ENCODE measurements around the gene CDH1. TPM values are rescaled to one million over a fixed set of nuclear protein-coding genes. Genes with fewer than 3 reads are reported as not detected.
"Not testable (repeated sequence)": the region's sequence is repeated elsewhere in the genome, so short reads cannot be mapped to it uniquely, and the experiment has no call there.

Gene CDH1
- total RNA-seq, 1 donor from 2014 or later: 34.3 TPM

DNA sequence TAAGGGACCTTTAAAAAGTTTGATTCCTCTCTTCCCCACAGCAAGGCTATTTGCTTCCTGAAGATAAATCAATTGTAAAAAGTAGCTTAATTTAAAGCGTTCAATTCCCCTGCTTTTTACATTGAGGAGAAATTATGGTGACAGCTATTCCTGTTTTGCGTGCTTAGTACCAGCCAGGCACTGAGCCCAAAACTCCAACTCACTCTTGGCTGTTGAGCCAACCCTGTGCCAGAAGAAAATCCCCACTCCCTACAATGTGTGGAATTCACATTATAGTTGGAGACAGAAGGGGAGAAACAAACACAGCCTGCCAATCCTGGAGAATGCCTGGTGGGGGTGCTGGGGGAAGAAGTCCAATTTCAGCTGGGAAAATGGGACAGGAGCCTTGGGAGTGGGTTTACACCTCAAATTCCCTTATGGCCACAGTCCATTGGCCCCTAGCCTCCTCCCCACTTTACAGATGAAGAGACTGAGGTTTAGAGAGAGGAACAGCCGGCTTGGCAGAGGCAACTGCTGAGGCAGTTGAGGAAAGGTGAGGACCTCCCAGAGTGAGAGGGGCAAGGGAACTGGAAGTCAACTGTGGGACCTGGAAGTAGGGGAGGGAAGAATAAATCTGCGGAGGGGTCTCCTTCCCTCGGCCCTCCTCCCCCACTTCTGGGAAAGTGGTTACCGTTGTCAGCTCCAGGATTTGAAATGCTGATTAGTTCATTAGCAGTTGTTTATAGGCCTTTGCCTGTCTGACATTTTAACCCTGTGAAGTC lies 26.1 kb downstream of the CDH1 start:
- DNase-seq: peak; percentile 78

DNA sequence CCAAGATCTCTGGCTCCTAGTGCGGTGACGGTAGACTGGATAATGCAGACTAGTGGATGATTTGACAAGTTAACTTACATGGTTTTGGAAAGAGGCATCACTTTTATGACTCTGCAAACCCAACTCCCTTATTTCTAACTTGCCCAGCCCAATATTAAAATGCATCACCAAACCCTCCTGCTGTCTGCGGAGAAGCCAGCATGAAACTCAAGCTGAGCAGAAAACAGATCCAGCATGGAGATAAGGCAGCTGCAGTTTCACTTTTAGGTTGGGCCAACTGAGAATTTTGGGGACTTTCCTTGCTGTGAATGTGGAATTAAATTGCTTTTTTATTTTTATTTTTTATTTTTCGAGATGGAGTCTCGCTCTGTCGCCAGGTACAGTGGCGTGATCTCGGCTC lies 27.8 kb downstream of the CDH1 start:
- DNase-seq: no peak

DNA sequence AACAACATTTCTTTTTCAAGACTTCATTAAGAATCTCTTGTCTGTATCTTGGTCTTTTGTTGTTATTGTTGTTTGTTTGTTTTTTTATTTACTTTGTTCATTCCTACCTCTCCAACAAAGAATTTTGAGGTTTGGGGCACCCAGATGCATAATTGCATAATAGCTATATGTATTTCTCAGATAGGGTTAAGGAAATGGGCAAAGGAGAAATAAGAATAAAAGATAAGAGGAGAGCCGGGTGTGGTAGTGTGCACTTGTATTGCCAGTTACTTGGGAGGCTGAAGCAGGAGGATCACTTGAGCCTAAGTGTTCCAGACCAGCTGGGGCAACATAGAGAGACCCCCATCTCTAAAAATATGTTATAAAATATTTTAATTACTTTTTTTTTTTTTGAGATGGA lies 30.5 kb downstream of the CDH1 start:
- no peak for DNase-seq

DNA sequence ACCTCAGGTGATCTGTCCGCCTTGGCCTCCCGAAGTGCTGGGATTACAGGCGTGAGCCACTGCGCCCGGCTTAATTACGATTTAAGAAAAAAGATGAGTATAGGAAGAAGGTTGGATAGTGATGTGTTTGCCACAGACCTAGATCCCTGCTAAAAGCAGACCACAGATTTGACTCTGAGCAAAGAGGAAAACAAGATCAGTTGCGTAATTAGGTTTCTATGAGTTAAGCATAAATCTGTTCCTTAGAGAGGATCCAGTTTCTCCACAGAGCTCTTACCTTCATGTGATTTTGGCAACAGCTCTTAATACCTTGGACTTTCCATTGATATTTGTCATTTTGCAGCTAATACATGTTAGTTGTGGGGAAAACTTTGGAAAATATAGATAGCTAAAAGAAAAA lies 31.1 kb downstream of the CDH1 start:
- no peak for DNase-seq

DNA sequence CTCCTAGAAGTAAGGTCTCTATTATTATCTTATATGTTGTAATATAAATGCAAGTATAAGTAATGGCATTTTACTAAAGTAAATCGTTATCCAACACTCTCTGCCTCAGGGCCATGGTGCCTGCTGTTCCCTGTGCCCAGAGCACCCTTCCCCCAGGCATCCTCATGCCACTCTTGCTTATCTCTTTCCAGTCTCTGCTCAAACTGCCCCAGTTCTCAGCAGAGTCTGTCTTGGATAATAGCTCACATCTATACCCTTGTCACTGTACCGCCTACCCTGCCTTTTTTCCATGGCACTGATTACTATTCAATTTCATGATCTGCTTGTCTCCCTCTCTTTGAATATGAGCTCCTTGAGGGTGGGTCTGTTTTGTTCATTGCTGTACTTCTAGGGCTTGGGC lies 31.7 kb downstream of the CDH1 start:
- DNase-seq: no peak

- no peak for DNase-seq
Measured at GRCh38 chr16:68770671-68771070, 33.6 kb downstream of the CDH1 start.

DNA sequence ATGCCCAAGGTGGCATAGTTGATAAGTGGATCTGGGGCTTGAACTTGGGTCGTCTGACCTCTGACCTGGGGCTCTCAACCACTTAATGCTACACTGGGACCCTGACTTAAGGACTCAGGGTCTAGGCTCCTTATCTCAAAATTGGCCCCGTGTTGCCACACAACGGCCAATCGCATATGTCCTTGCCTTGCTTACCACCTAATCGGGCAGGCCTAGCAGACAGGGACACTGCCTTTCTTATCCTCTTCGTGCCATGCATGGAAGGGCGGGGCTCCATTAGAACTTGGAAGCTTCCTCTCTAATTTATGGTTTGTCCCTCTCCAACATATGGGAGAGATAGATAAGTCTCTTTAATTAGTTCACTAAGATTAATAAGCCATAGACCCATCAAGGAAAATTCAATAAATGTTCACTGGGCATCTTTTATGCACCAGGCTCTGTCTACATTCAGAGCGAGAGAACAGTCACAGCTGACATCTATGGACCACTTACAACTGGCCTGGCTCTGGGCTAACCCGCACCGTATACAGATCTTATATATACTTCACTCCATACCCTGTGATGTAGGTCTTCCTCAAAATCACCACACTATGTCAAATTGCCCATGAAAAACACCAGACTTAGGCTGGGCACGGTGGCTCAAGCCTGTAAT lies 35.1 kb downstream of the CDH1 start:
- DNase-seq: no peak

GRCh38 chr16:68772871-68773270 lies 35.8 kb downstream of the CDH1 start:
- DNase-seq: no peak

DNA sequence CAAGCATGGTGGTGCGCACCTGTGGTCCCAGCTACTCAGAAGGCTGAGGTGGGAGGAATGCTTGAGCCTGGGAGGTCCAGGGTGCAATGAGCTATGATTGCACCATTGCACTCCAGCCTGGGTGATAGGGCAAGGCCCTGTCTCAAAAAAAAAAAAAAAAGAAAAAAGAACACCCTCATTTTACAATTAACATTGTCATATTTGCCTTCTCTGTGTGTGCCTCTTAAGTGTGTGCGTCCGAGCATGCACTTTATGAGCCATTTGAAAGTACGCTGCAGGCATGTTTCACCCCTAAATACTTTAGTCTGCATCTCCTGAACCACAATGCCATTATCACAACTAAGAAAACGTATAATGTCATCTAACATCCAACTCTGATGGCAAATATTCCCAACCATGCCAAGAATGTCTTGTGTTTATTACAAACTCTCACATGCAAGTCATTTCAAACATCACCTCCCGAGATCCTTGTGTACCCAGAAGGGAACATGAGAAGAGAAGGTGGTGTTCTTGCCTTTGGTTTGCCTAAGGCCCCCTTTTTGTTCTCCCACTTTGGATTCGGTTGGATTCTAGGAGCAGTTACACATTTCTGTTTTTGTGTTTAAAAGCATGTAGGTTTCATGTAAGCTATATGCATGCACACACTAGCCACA lies 38.0 kb downstream of the CDH1 start:
- no peak for DNase-seq

DNA sequence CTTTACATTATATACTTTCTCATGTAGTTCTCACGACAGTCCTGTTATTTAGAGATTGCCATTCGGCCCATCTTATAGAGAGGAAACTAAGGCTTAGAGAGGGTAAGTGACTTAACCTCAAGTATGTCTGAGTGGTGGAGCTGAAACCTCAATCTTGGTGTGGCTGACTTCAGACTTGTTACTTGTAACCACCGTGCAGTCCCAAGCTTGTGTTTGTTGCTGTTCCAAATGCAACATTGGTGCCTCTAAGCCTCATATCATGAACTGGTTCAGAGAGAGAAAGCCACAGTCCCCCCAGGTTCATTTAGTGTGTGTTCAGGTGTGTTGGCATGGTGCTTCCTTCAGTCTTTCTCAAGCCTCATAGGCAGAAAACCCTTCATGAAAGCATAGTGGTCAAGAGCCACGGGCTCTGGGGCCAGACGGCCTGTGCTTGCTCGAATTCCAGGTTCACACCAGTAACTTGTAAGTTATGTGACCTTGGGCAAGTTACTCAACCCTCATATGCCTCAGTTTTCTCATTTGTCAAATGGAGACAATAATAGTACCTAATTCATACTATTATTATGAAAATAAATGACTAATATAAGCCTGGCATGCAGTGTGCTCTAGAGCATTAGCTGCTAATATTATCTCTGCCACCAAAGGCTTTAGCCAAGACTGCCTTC lies 39.9 kb downstream of the CDH1 start:
- no peak for DNase-seq

DNA sequence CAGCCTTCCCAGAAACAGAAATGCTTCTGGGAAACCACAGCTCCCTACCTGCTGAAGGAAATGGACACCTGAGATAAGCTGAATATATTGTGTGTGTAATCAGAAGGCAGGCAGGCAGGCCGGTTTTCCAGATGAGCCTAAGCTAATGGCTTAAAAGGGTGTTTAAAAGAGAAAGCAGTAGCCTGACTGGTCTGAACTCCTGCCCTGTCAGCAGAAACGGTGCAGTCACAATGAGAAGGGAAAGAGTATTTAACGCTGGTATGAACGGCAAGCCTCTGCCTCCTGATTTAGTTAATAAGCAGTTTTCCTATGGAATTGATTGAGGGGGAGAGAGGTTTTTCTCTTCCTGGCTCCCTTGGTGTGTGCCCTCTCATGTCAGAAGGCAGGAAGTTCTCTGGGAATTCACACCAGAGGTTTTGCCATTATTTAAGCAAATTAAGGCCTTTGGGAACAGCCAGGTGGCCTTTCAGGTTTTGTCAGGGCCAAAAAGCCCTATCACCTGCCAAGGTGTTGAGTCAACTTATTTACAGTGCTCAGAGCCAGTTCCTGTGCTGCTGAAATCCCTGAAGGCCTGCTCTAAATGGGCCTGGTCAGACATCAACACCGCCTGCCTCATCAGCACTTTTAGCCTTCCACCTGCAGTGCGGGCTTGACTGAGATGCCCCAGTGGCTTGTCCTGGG lies 41.6 kb downstream of the CDH1 start:
- no peak for DNase-seq

DNA sequence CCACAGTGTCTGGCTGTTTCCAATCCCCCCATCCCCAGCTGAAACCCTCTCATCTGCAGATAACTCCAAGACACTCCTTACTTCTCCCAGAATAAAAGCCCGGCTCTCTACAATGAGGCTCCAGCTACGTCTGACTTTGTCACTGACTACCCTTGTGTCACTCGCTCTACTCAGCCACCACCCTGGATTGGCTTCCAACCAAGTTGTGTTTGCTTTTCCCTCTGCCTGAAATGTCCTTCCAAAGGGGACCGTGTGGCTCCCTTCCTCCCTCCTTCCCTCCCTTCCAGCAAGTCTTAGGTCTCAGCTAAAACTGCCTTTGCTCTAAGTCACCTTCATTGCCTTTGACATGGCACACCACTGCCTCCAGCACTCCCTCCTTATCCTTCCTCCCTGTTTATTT lies 42.8 kb downstream of the CDH1 start:
- no peak for DNase-seq

DNA sequence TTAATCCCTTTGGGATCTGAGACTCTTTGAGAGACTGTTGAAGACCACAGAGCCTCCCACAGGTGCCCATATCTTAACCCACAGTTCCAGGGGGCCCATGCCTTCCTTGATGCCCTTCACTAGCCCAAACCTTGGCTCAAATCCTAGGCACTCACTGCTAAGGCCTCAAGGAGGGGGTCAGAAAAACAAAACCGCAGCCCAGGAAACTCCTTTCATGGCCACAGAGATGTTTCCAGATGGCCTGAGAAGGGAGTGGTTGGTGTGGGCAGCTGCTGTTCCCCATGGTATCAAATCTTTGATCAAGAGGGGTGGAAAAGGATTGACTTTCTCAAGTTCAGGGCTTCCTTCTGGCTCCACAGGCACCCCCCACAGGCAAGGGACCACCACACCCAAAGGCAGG lies 44.7 kb downstream of the CDH1 start:
- DNase-seq: no peak

DNA sequence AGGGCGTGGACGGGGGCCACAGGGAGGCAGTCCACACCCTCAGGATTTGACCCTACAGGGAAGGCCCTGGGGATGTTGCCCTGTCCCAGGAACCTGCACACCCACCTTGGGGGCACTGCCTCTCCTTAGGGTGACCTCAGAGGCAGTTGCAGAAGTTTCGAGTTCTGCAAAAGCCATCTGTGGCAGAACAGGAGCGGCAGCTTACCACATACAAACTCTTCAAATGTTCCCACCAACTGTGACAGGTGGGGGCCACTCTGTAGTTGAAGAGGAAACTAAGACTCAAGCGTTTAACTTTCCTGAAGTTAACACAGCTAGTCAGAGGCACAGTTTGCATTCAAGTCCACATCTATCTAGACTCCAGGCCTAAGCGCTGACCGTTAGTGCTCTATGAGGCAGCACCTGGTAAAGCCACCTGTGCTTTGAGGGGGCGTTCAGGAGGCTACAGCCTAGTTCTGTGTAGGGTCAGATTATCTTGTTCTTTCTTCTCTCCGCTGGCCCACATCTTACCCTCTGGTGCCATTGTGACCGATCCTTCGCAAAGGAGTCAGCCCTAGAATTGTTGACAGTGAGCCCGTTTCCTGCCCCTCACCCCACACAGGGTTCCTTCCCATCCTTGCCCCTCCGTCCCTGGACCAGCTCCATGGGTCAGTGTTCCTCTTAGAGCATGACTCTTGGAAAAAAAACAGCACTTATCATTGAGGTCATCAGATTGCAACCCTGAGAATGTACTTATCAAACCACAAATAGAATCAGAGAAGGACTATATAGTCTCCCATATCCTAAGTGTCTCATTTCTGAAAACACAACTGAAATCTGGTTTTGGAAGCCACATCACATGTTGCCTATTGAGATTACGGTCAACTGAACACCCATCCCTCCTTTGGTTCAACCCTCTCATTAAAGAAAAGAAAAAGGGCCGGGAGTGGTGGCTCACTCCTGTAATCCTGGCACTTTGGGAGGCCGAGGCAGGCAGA lies 45.4 kb downstream of the CDH1 start:
- DNase-seq: peak; percentile 46

DNA sequence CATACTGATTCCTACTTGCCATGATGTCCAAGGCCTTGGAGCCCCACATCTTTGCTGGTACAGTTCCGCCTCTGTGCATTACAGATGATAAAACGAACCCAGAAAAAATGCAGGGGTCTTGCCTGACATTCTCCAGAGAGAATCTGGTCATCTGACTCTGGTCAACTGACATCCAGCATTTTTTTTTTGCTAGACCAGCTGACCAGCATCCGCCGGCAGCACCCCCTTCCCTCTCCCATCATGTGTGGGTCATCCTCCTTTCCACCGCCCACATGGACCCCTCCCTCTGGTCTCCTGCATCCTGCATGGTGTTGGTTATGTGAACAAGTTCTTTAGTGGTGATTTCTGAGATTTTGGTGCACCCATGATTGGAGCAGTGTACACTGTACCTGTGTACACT lies 47.1 kb downstream of the CDH1 start:
- DNase-seq: no peak

DNA sequence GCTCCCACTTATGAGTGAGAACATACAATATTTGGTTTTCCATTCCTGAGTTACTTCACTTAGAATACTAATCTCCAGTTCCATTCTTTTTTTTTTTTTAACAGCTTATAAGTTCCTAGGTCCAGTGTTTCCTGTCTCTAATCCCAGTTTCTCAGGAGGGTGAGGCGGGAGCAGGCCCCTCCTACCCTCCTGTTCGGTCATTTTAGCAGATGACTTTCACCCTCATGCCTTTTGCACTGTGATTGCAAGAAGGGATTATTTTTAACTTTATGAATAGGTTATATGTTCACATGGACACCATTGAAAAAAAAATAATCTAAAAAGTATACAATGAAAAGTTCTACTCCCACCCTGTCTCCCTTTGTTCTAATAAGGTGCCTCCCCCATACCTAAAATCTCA lies 47.6 kb downstream of the CDH1 start:
- DNase-seq: no peak

GRCh38 chr16:68785715-68786114 lies 48.6 kb downstream of the CDH1 start:
- DNase-seq: no peak

- peak; percentile 89 for DNase-seq
Measured at GRCh38 chr16:68786685-68787418, 49.8 kb downstream of the CDH1 start.

DNA sequence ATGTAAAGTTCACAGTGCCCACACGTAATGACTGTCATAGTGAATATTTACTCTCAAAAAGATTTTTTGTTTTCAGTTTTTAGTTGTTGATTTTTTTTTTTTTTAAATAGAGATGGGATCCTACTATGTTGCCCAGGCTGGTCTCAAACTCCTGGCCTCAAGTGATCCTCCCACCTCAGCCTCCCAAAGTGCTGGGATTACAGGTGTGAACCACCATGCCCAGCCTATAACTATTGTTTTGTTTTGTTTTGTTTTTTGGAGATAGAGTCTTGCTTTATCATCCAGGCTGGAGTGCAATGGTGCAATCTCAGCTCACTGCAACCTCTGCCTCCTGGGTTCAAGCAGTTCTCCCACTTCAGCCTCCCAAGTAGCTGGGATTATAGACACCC lies 50.3 kb downstream of the CDH1 start:
- DNase-seq: not testable (repeated sequence)

DNA sequence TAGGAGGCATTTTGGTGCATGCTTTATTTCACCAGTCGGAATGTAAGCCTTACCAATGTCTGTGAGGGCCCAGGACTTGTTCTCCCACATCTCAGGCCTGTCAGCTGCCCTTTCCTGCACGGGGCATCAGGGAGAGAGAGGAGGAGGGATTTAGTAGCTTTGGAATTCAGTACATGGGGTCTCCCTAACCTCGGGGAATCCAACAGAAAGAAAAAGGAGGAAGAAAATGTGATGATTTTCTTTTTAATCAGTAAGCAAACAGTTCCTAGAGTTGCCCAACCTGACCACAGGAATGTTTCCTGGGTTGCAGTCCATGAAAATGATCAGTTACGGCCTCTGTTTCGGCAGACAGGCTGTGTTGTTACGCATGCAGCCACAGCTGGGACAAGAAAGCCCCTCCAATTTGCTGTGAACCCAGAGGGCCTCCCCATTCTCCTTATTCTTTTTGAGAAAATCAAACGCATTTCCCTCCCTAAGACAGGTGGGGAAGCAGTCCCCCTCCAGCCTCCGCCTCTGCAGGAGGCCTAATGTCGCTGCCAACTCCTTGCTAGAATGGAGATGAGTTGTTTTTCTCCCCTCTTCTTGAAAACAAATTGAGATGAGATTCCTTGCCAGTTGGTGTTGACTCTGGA lies 53.2 kb downstream of the CDH1 start:
- peak; percentile 59 for DNase-seq
